Endothelial cell of umbilical vein (primary cell): ENCODE data around the gene PDIA5.

ENCODE experiments used
- EZH2 ChIP-seq: IDR thresholded peaks from 2 replicates; pipeline ENCODE4 v1.6.1; 2012; ENCODE audit warnings: borderline replicate concordance, low read depth, mild to moderate bottlenecking, moderate library complexity, low read length, inconsistent platforms; ENCODE audit not compliant: severe bottlenecking
- FOS ChIP-seq: IDR thresholded peaks from 2 replicates; pipeline ENCODE4 v1.6.1; 2011; ENCODE audit warnings: mild to moderate bottlenecking, low read length, moderate library complexity, borderline replicate concordance; ENCODE audit not compliant: insufficient read depth
- GATA2 ChIP-seq: IDR thresholded peaks from 2 replicates; pipeline ENCODE4 v1.7.0; 2011; ENCODE audit warnings: low read depth, mild to moderate bottlenecking, moderate library complexity, mixed read lengths, low read length; ENCODE audit not compliant: insufficient read length, insufficient read depth
- JUN ChIP-seq: IDR thresholded peaks from 2 replicates; pipeline ENCODE4 v1.6.1; 2011; ENCODE audit warnings: borderline replicate concordance, low read depth; ENCODE audit not compliant: insufficient read length, insufficient read depth
- MAX ChIP-seq: IDR thresholded peaks from 2 replicates; pipeline ENCODE4 v1.6.1; 2011; ENCODE audit not compliant: insufficient read depth, insufficient read length
- MYC ChIP-seq: IDR thresholded peaks from one replicate; pipeline ENCODE4 v1.6.1; 2011; ENCODE audit warnings: mild to moderate bottlenecking, low read depth, low read length
- POLR2A ChIP-seq: IDR thresholded peaks from 2 replicates; pipeline ENCODE4 v1.6.1; 2012; ENCODE audit warnings: low read depth, mild to moderate bottlenecking, control low read depth, low read length
- POLR2AphosphoS5 ChIP-seq: IDR thresholded peaks from 2 replicates; pipeline ENCODE4 v1.6.1; 2012; ENCODE audit warnings: low read depth, mild to moderate bottlenecking, control low read depth, low read length, moderate library complexity; ENCODE audit not compliant: insufficient read depth
- TF ChIP-seq, protein P1 (sequence below), 2 donors: IDR thresholded peaks; 1 replicate in 1 of 2; 2 replicates in 1 of 2; pipeline ENCODE4 v1.5.1; 2011; ENCODE audit warnings: low read length in 2 of 2, mild to moderate bottlenecking in 2 of 2, moderate library complexity in 2 of 2, control low read depth in 1 of 2, inconsistent platforms in 1 of 2, low read depth in 1 of 2; ENCODE audit not compliant: insufficient read depth in 1 of 2; ENCODE audit errors: extremely low read depth in 1 of 2

DNA sequence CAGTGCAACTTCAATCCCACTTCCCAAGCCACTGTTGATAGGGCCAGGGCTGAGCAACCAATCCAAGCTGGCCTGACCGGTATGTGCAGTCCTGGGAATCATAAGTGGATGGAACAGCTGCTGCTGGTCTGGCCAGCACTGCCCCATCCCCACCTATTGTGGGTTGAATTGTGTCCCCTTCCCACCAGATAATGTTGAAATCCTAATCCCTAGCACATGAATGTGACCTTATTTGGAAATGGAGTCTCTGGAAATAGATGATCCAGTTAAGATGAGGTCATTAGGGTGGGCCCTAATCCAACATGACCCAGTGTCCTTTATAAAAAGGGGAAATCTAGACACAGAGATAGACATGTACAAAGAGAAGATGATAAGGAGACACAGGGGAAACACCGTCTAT, 13.7 kb upstream of the PDIA5 start:
- TF ChIP-seq, protein P1, sequence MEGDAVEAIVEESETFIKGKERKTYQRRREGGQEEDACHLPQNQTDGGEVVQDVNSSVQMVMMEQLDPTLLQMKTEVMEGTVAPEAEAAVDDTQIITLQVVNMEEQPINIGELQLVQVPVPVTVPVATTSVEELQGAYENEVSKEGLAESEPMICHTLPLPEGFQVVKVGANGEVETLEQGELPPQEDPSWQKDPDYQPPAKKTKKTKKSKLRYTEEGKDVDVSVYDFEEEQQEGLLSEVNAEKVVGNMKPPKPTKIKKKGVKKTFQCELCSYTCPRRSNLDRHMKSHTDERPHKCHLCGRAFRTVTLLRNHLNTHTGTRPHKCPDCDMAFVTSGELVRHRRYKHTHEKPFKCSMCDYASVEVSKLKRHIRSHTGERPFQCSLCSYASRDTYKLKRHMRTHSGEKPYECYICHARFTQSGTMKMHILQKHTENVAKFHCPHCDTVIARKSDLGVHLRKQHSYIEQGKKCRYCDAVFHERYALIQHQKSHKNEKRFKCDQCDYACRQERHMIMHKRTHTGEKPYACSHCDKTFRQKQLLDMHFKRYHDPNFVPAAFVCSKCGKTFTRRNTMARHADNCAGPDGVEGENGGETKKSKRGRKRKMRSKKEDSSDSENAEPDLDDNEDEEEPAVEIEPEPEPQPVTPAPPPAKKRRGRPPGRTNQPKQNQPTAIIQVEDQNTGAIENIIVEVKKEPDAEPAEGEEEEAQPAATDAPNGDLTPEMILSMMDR (IDR thresholded peaks at IDR 0.05; ENCODE audit: extremely low read depth in 1 of 2, insufficient read depth in 1 of 2, low read depth in 1 of 2, low read length in 2 of 2) = no peak
- TF ChIP-seq POLR2A (no peak), GATA2 (no peak), MYC (no peak), POLR2AphosphoS5 (no peak), EZH2 (no peak), FOS (no peak), MAX (no peak), JUN (no peak)
